Endothelial cell of umbilical vein (primary cell): ENCODE measurements around the gene SPTA1. TPM values are rescaled to one million over a fixed set of nuclear protein-coding genes. Genes with fewer than 3 reads are reported as not detected.

Experiments used
- BruUV-seq: library from RNA; stranded (reverse); fragments of 400-500 nt; replicated peaks from 2 replicates; lab custom pipeline; 2021; lab: Mats Ljungman, UMichigan
- CTCF ChIA-PET: fragments of 300-600, 350-600 bp; sonication (Branson Sonifier 250); formaldehyde crosslinking; loops from one replicate; lab custom pipeline; 2021; ENCODE audit warnings: antibody characterized with exemption, inconsistent platforms; lab: Charles Lee
- POLR2A ChIA-PET: fragments of 300-600, 350-600 bp; sonication (Branson Sonifier 250); formaldehyde crosslinking; loops from one replicate; lab custom pipeline; 2021; ENCODE audit warnings: antibody characterized with exemption, inconsistent platforms; lab: Charles Lee
- DNase-seq: peaks from one replicate; pipeline ENCODE4 v3.0.0-alpha.2; 2011; ENCODE audit warnings: low read depth, low spot score
- FAIRE-seq: peaks from 2 replicates; lab custom pipeline; 2011; peaks lifted over from hg19 to GRCh38; lab: Jason Lieb, UNC
- H2AFZ ChIP-seq: 2 replicates; pipeline ENCODE4 v1.6.0; 2012; ENCODE audit warnings: low read depth, low read length, control low read depth, inconsistent platforms
- H3K27ac ChIP-seq: 2 replicates; pipeline ENCODE4 v1.5.1; 2011; ENCODE audit warnings: low read depth, mild to moderate bottlenecking, control low read depth, low read length, moderate library complexity; ENCODE audit not compliant: insufficient read depth
- H3K27me3 ChIP-seq, 2 experiments: 2 replicates each; pipeline versions ENCODE4 v1.6.0 to v1.6.1; 2011; ENCODE audit warnings: low read length in 2 of 2, mixed read lengths in 1 of 2; ENCODE audit not compliant: control insufficient read depth in 2 of 2, insufficient read depth in 2 of 2
- H3K36me3 ChIP-seq, 2 experiments: 2 replicates in 1 of 2; 3 replicates in 1 of 2; pipeline ENCODE4 v1.5.1; 2011; ENCODE audit warnings: low read length in 2 of 2, mild to moderate bottlenecking in 1 of 2, moderate library complexity in 1 of 2; ENCODE audit not compliant: control insufficient read depth in 2 of 2, insufficient read depth in 2 of 2; ENCODE audit errors: extremely low read depth in 1 of 2
- H3K4me1 ChIP-seq: 3 replicates; pipeline ENCODE4 v1.5.1; 2011; ENCODE audit warnings: mild to moderate bottlenecking, low read length; ENCODE audit not compliant: control insufficient read depth, insufficient read depth; ENCODE audit errors: extremely low read depth
- H3K4me2 ChIP-seq: 2 replicates; pipeline ENCODE4 v1.6.1; 2011; ENCODE audit warnings: low read length, control low read depth, mixed read lengths; ENCODE audit not compliant: insufficient read depth
- H3K4me3 ChIP-seq, 3 experiments: fragments of 200-600 bp in 1 of 3; sonication (generic), shearing (Covaris generic) in 1 of 3; replicated peaks in 1 of 3; 2 replicates each; pipeline ENCODE4 v1.5.1; 2011 to 2016; ENCODE audit warnings: control low read depth in 3 of 3, low read length in 3 of 3, mild to moderate bottlenecking in 2 of 3, inconsistent platforms in 1 of 3, low read depth in 1 of 3, moderate library complexity in 1 of 3; ENCODE audit not compliant: insufficient read depth in 1 of 3
- H3K79me2 ChIP-seq: 2 replicates; pipeline ENCODE4 v1.6.0; 2012; ENCODE audit warnings: low read length, inconsistent platforms; ENCODE audit not compliant: control insufficient read depth, insufficient read depth
- H3K9ac ChIP-seq: replicated peaks from 2 replicates; pipeline ENCODE3; 2011; ENCODE audit warnings: low read length, control low read depth; ENCODE audit not compliant: insufficient read depth; ENCODE audit errors: extremely low read depth
- H3K9me1 ChIP-seq: replicated peaks from 3 replicates; pipeline ENCODE4 v1.6.0; 2011; ENCODE audit warnings: mild to moderate bottlenecking, low read length; ENCODE audit not compliant: control insufficient read depth, insufficient read depth; ENCODE audit errors: extremely low read depth
- H3K9me3 ChIP-seq: replicated peaks from 2 replicates; pipeline ENCODE4 v1.5.1; 2012; ENCODE audit warnings: low read length, inconsistent platforms; ENCODE audit not compliant: control insufficient read depth, insufficient read depth
- H4K20me1 ChIP-seq: replicated peaks from 2 replicates; pipeline ENCODE3; 2011; ENCODE audit warnings: mild to moderate bottlenecking, low read length; ENCODE audit not compliant: control insufficient read depth, insufficient read depth; ENCODE audit errors: extremely low read depth
- EZH2 ChIP-seq: IDR thresholded peaks from 2 replicates; pipeline ENCODE4 v1.6.1; 2012; ENCODE audit warnings: borderline replicate concordance, low read depth, mild to moderate bottlenecking, moderate library complexity, low read length, inconsistent platforms; ENCODE audit not compliant: severe bottlenecking
- FOS ChIP-seq: IDR thresholded peaks from 2 replicates; pipeline ENCODE4 v1.6.1; 2011; ENCODE audit warnings: mild to moderate bottlenecking, low read length, moderate library complexity, borderline replicate concordance; ENCODE audit not compliant: insufficient read depth
- GATA2 ChIP-seq: IDR thresholded peaks from 2 replicates; pipeline ENCODE4 v1.7.0; 2011; ENCODE audit warnings: low read depth, mild to moderate bottlenecking, moderate library complexity, mixed read lengths, low read length; ENCODE audit not compliant: insufficient read length, insufficient read depth
- JUN ChIP-seq: IDR thresholded peaks from 2 replicates; pipeline ENCODE4 v1.6.1; 2011; ENCODE audit warnings: borderline replicate concordance, low read depth; ENCODE audit not compliant: insufficient read length, insufficient read depth
- MYC ChIP-seq: IDR thresholded peaks from one replicate; pipeline ENCODE4 v1.6.1; 2011; ENCODE audit warnings: mild to moderate bottlenecking, low read depth, low read length
- POLR2A ChIP-seq: IDR thresholded peaks from 2 replicates; pipeline ENCODE4 v1.6.1; 2012; ENCODE audit warnings: low read depth, mild to moderate bottlenecking, control low read depth, low read length
- POLR2AphosphoS5 ChIP-seq: IDR thresholded peaks from 2 replicates; pipeline ENCODE4 v1.6.1; 2012; ENCODE audit warnings: low read depth, mild to moderate bottlenecking, control low read depth, low read length, moderate library complexity; ENCODE audit not compliant: insufficient read depth
- dilution Hi-C: fragments of 300-500 bp; cut with MboI; formaldehyde crosslinking; loops from one replicate; pipeline ENCODE4 v1.15.0; 2019; ENCODE audit warnings: low sequenced_read_pairs; ENCODE audit not compliant: extremely low pct_ligation_motif_present
- intact Hi-C: fragments of 100-400 bp; cut with micrococcal nuclease; formaldehyde crosslinking; loops from one replicate; pipeline ENCODE4 v1.10.0; 2022
- polyA plus RNA-seq, 4 experiments: library from polyadenylated mRNA; depleted of rRNA in 3 of 4; stranded (reverse) in 3 of 4; unstranded in 1 of 4; fragments of >200 nt; gene quantifications; 2 replicates each; pipeline versions ENCODE4 v1.2.1 to v1.2.3, GENCODE V29; 2011 to 2012; ENCODE audit warnings: missing spikeins in 1 of 4
- total RNA-seq: library from RNA; stranded (reverse); gene quantifications from 2 replicates; pipeline ENCODE4 v1.2.3, GENCODE V29; 2021
- TF ChIP-seq, protein P1 (sequence below): IDR thresholded peaks from 2 replicates; pipeline ENCODE4 v1.6.1; 2011; ENCODE audit not compliant: insufficient read depth, insufficient read length
- TF ChIP-seq, protein P2 (sequence below), 2 donors: IDR thresholded peaks; 1 replicate in 1 of 2; 2 replicates in 1 of 2; pipeline ENCODE4 v1.5.1; 2011; ENCODE audit warnings: low read length in 2 of 2, mild to moderate bottlenecking in 2 of 2, moderate library complexity in 2 of 2, control low read depth in 1 of 2, inconsistent platforms in 1 of 2, low read depth in 1 of 2; ENCODE audit not compliant: insufficient read depth in 1 of 2; ENCODE audit errors: extremely low read depth in 1 of 2

The SPTA1 gene
- total and polyA plus RNA-seq, 2 donors (not counting 3 experiments of a cell fraction or from before 2014, with no cell fraction given) = 0.01 to 0.84 TPM

DNA sequence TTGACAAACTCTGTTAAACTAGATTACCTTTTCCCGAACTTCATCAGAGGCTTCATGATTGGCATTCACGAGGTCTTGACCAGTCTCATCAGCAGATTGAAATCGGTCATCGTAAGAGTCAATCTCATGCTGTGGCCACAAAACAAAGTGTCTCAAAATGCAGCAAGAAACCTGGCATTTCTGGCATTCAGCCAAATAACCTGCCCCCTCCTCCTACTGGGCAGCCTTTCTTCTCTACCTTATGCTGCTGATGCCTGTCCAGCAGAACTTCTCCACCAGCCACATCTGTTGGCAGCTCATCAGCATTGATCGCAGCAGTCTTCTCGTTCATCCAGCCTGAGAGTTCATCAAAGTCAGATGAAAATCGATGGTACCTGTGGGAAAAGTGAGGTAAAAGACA, 12.2 kb downstream of the SPTA1 start:
- Histone ChIP-seq H4K20me1 (no peaks in the 10 kb centered on the region), H2AFZ (no peak overlapping the region), H3K9me3 (no peaks in the 10 kb centered on the region), H3K27me3 (no peaks in the 10 kb centered on the region), H3K27ac (no peak overlapping the region), H3K4me3 (no peak overlapping the region), H3K4me1 (no peaks in the 10 kb centered on the region), H3K79me2 (no peaks in the 10 kb centered on the region), H3K4me2 (no peak overlapping the region), H3K9me1 (no peaks in the 10 kb centered on the region), H3K36me3 (no peaks in the 10 kb centered on the region), H3K9ac (no peak overlapping the region)
- no TSS peak for BruUV-seq
- dilution Hi-C loops = no loop called here
- DNase-seq = no peak
- TF ChIP-seq MYC (no peak), FOS (no peak), GATA2 (no peak)
- TF ChIP-seq, protein P1, sequence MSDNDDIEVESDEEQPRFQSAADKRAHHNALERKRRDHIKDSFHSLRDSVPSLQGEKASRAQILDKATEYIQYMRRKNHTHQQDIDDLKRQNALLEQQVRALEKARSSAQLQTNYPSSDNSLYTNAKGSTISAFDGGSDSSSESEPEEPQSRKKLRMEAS = no peak
- TF ChIP-seq, protein P2, sequence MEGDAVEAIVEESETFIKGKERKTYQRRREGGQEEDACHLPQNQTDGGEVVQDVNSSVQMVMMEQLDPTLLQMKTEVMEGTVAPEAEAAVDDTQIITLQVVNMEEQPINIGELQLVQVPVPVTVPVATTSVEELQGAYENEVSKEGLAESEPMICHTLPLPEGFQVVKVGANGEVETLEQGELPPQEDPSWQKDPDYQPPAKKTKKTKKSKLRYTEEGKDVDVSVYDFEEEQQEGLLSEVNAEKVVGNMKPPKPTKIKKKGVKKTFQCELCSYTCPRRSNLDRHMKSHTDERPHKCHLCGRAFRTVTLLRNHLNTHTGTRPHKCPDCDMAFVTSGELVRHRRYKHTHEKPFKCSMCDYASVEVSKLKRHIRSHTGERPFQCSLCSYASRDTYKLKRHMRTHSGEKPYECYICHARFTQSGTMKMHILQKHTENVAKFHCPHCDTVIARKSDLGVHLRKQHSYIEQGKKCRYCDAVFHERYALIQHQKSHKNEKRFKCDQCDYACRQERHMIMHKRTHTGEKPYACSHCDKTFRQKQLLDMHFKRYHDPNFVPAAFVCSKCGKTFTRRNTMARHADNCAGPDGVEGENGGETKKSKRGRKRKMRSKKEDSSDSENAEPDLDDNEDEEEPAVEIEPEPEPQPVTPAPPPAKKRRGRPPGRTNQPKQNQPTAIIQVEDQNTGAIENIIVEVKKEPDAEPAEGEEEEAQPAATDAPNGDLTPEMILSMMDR (IDR thresholded peaks at IDR 0.05; ENCODE audit: extremely low read depth in 1 of 2, insufficient read depth in 1 of 2, low read depth in 1 of 2, low read length in 2 of 2) = no peak
- intact Hi-C loops = no loop called here
- ChIA-PET CTCF (no interaction called here), POLR2A (no interaction called here)
- no peak for FAIRE-seq

DNA sequence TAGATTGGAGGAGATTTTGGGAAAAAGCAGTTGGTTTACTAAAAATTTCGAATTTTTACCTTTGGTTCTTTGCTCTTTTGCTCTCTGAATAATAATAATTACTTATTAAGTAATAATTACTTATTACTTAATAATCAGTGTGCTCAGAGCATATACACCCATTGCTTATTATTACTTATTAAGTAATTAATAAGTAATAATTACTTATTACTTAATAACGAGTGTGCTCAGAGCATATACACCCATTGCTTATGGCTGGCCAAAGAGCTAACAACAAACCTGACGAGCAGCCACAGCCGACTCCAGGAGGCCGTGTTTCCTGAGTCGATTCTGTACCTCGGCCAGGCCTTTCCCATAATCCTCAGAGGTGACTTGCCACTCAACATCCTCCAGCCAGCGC, 20.5 kb downstream of the SPTA1 start:
- Histone ChIP-seq H3K27ac (no peak overlapping the region), H3K36me3 (no peaks in the 10 kb centered on the region), H2AFZ (no peak overlapping the region), H3K4me3 (no peak overlapping the region), H3K79me2 (no peaks in the 10 kb centered on the region), H3K27me3 (no peaks in the 10 kb centered on the region), H3K9me3 (no peaks in the 10 kb centered on the region), H4K20me1 (no peaks in the 10 kb centered on the region), H3K9me1 (no peaks in the 10 kb centered on the region), H3K9ac (no peak overlapping the region), H3K4me1 (no peaks in the 10 kb centered on the region), H3K4me2 (no peak overlapping the region)
- CTCF ChIA-PET = no interaction called here
- FAIRE-seq = no peak
- no TSS peak for BruUV-seq
- no peak for TF ChIP-seq POLR2AphosphoS5
- TF ChIP-seq EZH2 = no peak
- TF ChIP-seq POLR2A = no peak
- TF ChIP-seq JUN = no peak
- no peak for TF ChIP-seq FOS
- TF ChIP-seq GATA2 = no peak
- no peak for TF ChIP-seq MYC
- intact Hi-C loops = no loop called here
- no peak for DNase-seq
- POLR2A ChIA-PET = no interaction called here
- dilution Hi-C loops = no loop called here
